ENCODE data around the gene SMPD1.
"Not testable (repeated sequence)": the region's sequence is repeated elsewhere in the genome, so short reads cannot be mapped to it uniquely, and the experiment has no call there.

Gene SMPD1

DNA sequence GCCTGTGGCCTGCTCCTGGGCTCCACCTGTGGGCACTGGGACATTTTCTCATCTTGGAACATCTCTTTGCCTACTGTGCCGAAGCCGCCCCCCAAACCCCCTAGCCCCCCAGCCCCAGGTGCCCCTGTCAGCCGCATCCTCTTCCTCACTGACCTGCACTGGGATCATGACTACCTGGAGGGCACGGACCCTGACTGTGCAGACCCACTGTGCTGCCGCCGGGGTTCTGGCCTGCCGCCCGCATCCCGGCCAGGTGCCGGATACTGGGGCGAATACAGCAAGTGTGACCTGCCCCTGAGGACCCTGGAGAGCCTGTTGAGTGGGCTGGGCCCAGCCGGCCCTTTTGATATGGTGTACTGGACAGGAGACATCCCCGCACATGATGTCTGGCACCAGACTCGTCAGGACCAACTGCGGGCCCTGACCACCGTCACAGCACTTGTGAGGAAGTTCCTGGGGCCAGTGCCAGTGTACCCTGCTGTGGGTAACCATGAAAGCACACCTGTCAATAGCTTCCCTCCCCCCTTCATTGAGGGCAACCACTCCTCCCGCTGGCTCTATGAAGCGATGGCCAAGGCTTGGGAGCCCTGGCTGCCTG is 1.4 kb downstream of the SMPD1 start:
- intact Hi-C loops (cut with DNase I; ENCODE audit: low total_unique reads), result loop anchor here (10.0 kb wide), 1 partner anchor 293 kb away; the partner anchor contains the start of gene MRPL17

DNA sequence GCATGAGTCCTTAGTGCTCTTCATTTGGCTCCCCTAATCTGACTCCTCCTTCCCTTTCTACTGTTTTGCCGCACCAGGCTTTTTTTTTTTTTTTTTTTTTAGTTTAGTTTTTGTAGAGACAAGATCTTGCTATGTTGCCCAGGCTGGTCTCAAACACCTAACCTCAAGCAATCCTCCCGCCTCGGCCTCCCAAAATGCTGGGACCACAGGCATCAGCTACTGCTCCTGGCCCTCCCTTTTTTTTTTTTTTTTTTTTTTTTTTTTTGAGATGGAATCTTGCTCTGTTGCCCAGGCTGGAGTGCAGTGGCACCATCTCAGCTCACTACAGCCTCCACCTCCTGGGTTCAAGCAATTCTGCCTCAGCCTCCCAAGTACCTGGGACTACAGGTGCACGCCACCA is 2.0 kb downstream of the SMPD1 start:
- H3K9me3 ChIP-seq, H3K27ac ChIP-seq: not testable (repeated sequence)
- intact Hi-C loops (cut with DNase I; ENCODE audit: low total_unique reads), result loop anchor here (10.0 kb wide), 1 partner anchor 293 kb away; the partner anchor contains the start of gene MRPL17

More for the DNA sequence above, 1.4 kb downstream of the SMPD1 start:
- Histone ChIP-seq H3K4me3 (peak overlapping the region; percentile 64 to 81), H3K27me3 (no peaks in the 10 kb centered on the region), H3K27ac (peak overlapping the region; percentile 81 to 92), H3K4me1 (peaks cover 0 to 23% (median 13%) of the 10 kb centered on the region in 4 donors), H3K36me3 (peaks cover 0 to 45% (median 17%) of the 10 kb centered on the region in 3 donors), H3K9me3 (no peaks in the 10 kb centered on the region)
- TF ChIP-seq, protein P1, sequence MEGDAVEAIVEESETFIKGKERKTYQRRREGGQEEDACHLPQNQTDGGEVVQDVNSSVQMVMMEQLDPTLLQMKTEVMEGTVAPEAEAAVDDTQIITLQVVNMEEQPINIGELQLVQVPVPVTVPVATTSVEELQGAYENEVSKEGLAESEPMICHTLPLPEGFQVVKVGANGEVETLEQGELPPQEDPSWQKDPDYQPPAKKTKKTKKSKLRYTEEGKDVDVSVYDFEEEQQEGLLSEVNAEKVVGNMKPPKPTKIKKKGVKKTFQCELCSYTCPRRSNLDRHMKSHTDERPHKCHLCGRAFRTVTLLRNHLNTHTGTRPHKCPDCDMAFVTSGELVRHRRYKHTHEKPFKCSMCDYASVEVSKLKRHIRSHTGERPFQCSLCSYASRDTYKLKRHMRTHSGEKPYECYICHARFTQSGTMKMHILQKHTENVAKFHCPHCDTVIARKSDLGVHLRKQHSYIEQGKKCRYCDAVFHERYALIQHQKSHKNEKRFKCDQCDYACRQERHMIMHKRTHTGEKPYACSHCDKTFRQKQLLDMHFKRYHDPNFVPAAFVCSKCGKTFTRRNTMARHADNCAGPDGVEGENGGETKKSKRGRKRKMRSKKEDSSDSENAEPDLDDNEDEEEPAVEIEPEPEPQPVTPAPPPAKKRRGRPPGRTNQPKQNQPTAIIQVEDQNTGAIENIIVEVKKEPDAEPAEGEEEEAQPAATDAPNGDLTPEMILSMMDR (IDR thresholded peaks at IDR 0.05), result no peak
- DNase-seq, result peak in 1 of 2 donors; percentile 63

GRCh38 chr11:6393989-6394670 is 3.9 kb downstream of the SMPD1 start:
- intact Hi-C loops (cut with DNase I; ENCODE audit: low total_unique reads), result loop anchor here (10.0 kb wide), 1 partner anchor 291 kb away; the partner anchor contains the start of gene MRPL17
- peak in 1 of 2 donors; percentile 62 for DNase-seq

More for the DNA sequence above, 2.0 kb downstream of the SMPD1 start:
- H3K27me3 ChIP-seq, H3K4me3 ChIP-seq: not testable (repeated sequence)
- H3K36me3 ChIP-seq, result peaks cover 0 to 51% (median 17%) of the 10 kb centered on the region in 3 donors
- peak in 1 of 2 donors; percentile 59 for DNase-seq
- peaks cover 0 to 29% (median 13%) of the 10 kb centered on the region in 4 donors for H3K4me1 ChIP-seq

DNA sequence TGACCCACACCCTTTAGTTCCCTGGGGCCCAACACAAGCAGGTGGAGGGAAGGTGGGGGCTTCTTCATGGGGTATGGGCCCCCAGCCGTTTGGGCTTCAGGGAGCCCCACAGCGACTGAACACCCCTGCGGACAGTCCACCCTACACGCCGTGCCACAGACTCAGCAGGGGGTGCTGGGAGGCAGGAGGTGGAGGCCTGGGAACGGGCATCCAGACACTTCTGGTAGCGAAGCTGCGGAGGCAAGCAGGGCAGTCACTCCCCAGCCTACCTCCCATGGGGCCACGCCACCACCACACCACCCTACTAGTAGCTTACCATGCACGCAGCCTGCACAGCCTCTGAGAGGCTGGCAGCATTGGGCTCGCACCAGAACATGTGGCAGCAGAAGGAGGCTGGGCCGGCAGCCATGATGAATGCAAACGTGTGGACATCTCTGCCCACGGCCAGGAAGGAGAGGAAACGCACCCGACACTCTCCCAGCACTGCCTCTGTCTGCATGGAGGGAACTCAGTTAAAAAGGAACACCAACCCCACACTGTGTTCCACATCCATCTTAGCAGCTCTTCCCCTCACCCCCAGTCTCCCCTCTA is 5.3 kb downstream of the SMPD1 start:
- TF ChIP-seq, protein P1 (IDR thresholded peaks at IDR 0.05), result no peak
- Histone ChIP-seq H3K9me3 (no peaks in the 10 kb centered on the region), H3K4me3 (no peak overlapping the region), H3K36me3 (peaks cover 4 to 80% (median 23%) of the 10 kb centered on the region in 3 donors), H3K4me1 (peaks cover 0 to 32% (median 11%) of the 10 kb centered on the region in 4 donors), H3K27me3 (no peaks in the 10 kb centered on the region), H3K27ac (no peak overlapping the region)
- intact Hi-C loops (cut with DNase I; ENCODE audit: low total_unique reads), result loop anchor here (10.0 kb wide), 1 partner anchor 289 kb away; the partner anchor contains the start of gene MRPL17
- peak in 1 of 2 donors; percentile 48 for DNase-seq

More at GRCh38 chr11:6393989-6394670, 3.9 kb downstream of the SMPD1 start:
- Histone ChIP-seq H3K36me3 (peaks cover 0 to 66% (median 17%) of the 10 kb centered on the region in 3 donors), H3K27me3 (no peaks in the 10 kb centered on the region), H3K27ac (no peak overlapping the region), H3K9me3 (no peaks in the 10 kb centered on the region), H3K4me1 (peaks cover 0 to 40% (median 13%) of the 10 kb centered on the region in 4 donors), H3K4me3 (no peak overlapping the region)
- TF ChIP-seq, protein P1 (IDR thresholded peaks at IDR 0.05), result no peak

- Histone ChIP-seq H3K27ac (peak overlapping the region in 1 of 2 donors; percentile 8), H3K4me1 (peaks cover 0 to 18% (median 0%) of the 10 kb centered on the region in 4 donors), H3K9me3 (no peaks in the 10 kb centered on the region), H3K27me3 (no peaks in the 10 kb centered on the region), H3K4me3 (no peak overlapping the region), H3K36me3 (peaks cover 17 to 88% (median 37%) of the 10 kb centered on the region in 3 donors)
- DNase-seq, result no peak
- intact Hi-C loops (cut with DNase I; ENCODE audit: low total_unique reads), result loop anchor here (10.0 kb wide), 1 partner anchor 288 kb away; the partner anchor contains the start of gene MRPL17
- TF ChIP-seq, protein P1 (IDR thresholded peaks at IDR 0.05), result no peak
These were observed 6.9 kb downstream of the SMPD1 start for GRCh38 chr11:6397156-6397555.

Data from tibial artery (tissue), 4 donors.